ENCODE measurements around the gene PIGU. TPM values are rescaled to one million over a fixed set of nuclear protein-coding genes. Genes with fewer than 3 reads are reported as not detected.
A peak's percentile ranks its signal among the peaks of the same experiment; 100 is the strongest.

Gene PIGU
- polyA plus RNA-seq, 3 donors, result 5.8 to 11.3 (median 10.9) TPM

- no peak overlapping the region for H3K9ac ChIP-seq (ENCODE audit: insufficient read depth, low read length, poor library complexity, severe bottlenecking)
- H3K4me3 ChIP-seq (replicated peaks in 1 of 3; ENCODE audit: low read depth in 2 of 3, low read length in 3 of 3), result no peak overlapping the region
- DNase-seq, result no peak
- H3K4me1 ChIP-seq (ENCODE audit: control insufficient read depth in 1 of 2, insufficient read depth in 2 of 2, low read length in 2 of 2), result peaks cover 22 to 24% of the 10 kb centered on the region in 2 donors
- Mint-ChIP-seq H3K27me3 (ENCODE audit: low read depth in 3 of 3) (peaks cover 0 to 2% (median 0%) of the 10 kb centered on the region in 3 donors), H3K4me3 (no peak overlapping the region), H3K27ac (peak overlapping the region in 3 of 7 donors; percentile 30 to 70 (median 60)), H3K9me3 (no peaks in the 10 kb centered on the region), H3K4me1 (peaks cover 27% of the 10 kb centered on the region), H3K36me3 (peaks cover 5 to 12% of the 10 kb centered on the region in 2 donors)
- H3K27ac ChIP-seq (ENCODE audit: low read depth in 1 of 2, low read length in 2 of 2), result peak overlapping the region in 1 of 2 donors; percentile 72
- H3K27me3 ChIP-seq (ENCODE audit: control insufficient read depth in 2 of 2, insufficient read depth in 2 of 2, low read length in 2 of 2), result no peaks in the 10 kb centered on the region
- WGBS (ENCODE audit: insufficient coverage), result 100% methylated on average over 1 of the region's 1 CpG
- H2AFZ ChIP-seq (ENCODE audit: insufficient read depth, low read depth, low read length, poor library complexity, severe bottlenecking), result peak overlapping the region; percentile 34
- intact Hi-C loops (cut with micrococcal nuclease), result no loop called here
- no peak for TF ChIP-seq CTCF (IDR thresholded peaks at IDR 0.05)
- H3K4me2 ChIP-seq (replicated peaks; ENCODE audit: extremely low read depth, low read length, poor library complexity, severe bottlenecking), result no peak overlapping the region
- H3K36me3 ChIP-seq (replicated peaks in 1 of 2; ENCODE audit: control insufficient read depth in 1 of 2, insufficient read depth in 2 of 2, low read length in 2 of 2), result no peaks in the 10 kb centered on the region
- no peaks in the 10 kb centered on the region for H4K20me1 ChIP-seq (ENCODE audit: insufficient read depth, low read length)
- no peaks in the 10 kb centered on the region for H3K9me3 ChIP-seq (replicated peaks in 1 of 2; ENCODE audit: control insufficient read depth in 1 of 2, insufficient read depth in 1 of 2, low read length in 2 of 2)
- no peaks in the 10 kb centered on the region for H3K79me2 ChIP-seq (ENCODE audit: insufficient read depth, low read length)
These were observed 32.5 kb downstream of the PIGU start for GRCh38 chr20:34644345-34644744.

GRCh38 chr20:34643928-34644327 is 33.0 kb downstream of the PIGU start:
- no peaks in the 10 kb centered on the region for H4K20me1 ChIP-seq (ENCODE audit: insufficient read depth, low read length)
- H3K4me2 ChIP-seq (replicated peaks; ENCODE audit: extremely low read depth, low read length, poor library complexity, severe bottlenecking), result peak overlapping the region; percentile 30
- Mint-ChIP-seq H3K4me3 (no peak overlapping the region), H3K27me3 (ENCODE audit: low read depth in 3 of 3) (peaks cover 0 to 2% (median 0%) of the 10 kb centered on the region in 3 donors), H3K4me1 (peaks cover 27% of the 10 kb centered on the region), H3K36me3 (peaks cover 5 to 12% of the 10 kb centered on the region in 2 donors), H3K27ac (peak overlapping the region in 4 of 7 donors; percentile 30 to 70 (median 45)), H3K9me3 (no peaks in the 10 kb centered on the region)
- DNase-seq, result peak; percentile 23 to 39 (median 35)
- H3K4me1 ChIP-seq (ENCODE audit: control insufficient read depth in 1 of 2, insufficient read depth in 2 of 2, low read length in 2 of 2), result peaks cover 22 to 24% of the 10 kb centered on the region in 2 donors
- H2AFZ ChIP-seq (ENCODE audit: insufficient read depth, low read depth, low read length, poor library complexity, severe bottlenecking), result peak overlapping the region; percentile 34
- H3K4me3 ChIP-seq (replicated peaks in 1 of 3; ENCODE audit: low read depth in 2 of 3, low read length in 3 of 3), result no peak overlapping the region
- TF ChIP-seq CTCF (IDR thresholded peaks at IDR 0.05), result no peak
- H3K79me2 ChIP-seq (ENCODE audit: insufficient read depth, low read length), result no peaks in the 10 kb centered on the region
- intact Hi-C loops (cut with micrococcal nuclease), result no loop called here
- H3K27ac ChIP-seq (ENCODE audit: low read depth in 1 of 2, low read length in 2 of 2), result peak overlapping the region in 1 of 2 donors; percentile 72
- H3K27me3 ChIP-seq (ENCODE audit: control insufficient read depth in 2 of 2, insufficient read depth in 2 of 2, low read length in 2 of 2), result no peaks in the 10 kb centered on the region
- no peak overlapping the region for H3K9ac ChIP-seq (ENCODE audit: insufficient read depth, low read length, poor library complexity, severe bottlenecking)
- no peaks in the 10 kb centered on the region for H3K36me3 ChIP-seq (replicated peaks in 1 of 2; ENCODE audit: control insufficient read depth in 1 of 2, insufficient read depth in 2 of 2, low read length in 2 of 2)
- no peaks in the 10 kb centered on the region for H3K9me3 ChIP-seq (replicated peaks in 1 of 2; ENCODE audit: control insufficient read depth in 1 of 2, insufficient read depth in 1 of 2, low read length in 2 of 2)
